ENCODE results near the gene ABI3BP.

Gene ABI3BP

DNA sequence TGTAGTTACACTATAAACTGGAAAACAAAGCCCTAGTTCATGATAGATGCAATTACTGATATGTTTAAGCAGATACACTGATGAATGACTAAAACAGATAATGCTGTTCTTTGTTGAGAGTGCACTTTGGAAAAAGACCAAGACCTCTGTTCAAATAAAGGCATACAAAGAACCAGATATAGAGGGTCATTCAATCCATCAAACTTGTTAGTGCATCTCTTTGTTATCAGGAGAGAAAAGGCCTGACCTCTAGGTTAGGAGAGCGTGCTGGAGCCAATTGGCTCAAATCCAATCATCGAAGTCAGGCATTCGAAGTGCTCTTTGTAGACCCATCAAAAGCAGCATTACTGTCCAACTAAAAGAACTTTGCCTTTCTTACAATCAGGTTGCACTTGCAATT is 159.7 kb downstream of the ABI3BP start:
- TF ChIP-seq, protein P1, sequence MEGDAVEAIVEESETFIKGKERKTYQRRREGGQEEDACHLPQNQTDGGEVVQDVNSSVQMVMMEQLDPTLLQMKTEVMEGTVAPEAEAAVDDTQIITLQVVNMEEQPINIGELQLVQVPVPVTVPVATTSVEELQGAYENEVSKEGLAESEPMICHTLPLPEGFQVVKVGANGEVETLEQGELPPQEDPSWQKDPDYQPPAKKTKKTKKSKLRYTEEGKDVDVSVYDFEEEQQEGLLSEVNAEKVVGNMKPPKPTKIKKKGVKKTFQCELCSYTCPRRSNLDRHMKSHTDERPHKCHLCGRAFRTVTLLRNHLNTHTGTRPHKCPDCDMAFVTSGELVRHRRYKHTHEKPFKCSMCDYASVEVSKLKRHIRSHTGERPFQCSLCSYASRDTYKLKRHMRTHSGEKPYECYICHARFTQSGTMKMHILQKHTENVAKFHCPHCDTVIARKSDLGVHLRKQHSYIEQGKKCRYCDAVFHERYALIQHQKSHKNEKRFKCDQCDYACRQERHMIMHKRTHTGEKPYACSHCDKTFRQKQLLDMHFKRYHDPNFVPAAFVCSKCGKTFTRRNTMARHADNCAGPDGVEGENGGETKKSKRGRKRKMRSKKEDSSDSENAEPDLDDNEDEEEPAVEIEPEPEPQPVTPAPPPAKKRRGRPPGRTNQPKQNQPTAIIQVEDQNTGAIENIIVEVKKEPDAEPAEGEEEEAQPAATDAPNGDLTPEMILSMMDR (IDR thresholded peaks at IDR 0.05; ENCODE audit: insufficient read depth, low read depth, low read length, missing control alignments), result no peak
- no peak overlapping the region for H3K4me3 ChIP-seq (ENCODE audit: low read length)
- DNase-seq (ENCODE audit: low read depth), result no peak

DNA sequence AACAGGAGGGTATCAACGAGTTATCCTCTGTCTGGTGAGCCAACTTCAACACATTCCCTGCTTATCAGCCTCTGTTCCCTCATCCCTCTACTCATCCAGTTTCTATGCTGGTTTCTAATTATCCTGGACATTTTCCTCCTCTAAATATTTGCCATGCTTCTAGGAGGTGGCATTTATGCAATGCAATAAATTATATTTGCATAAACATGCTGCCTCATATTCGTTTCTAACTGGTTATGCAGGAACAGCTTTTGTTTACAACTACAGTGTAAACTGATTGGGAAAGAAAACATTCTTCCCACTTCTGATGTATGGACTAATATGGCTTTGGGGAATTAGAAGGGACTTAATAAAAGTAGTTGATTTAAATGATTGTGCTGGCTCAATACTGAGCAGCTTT is 161.6 kb downstream of the ABI3BP start:
- no peak overlapping the region for H3K4me3 ChIP-seq (ENCODE audit: low read length)
- TF ChIP-seq, protein P1 (IDR thresholded peaks at IDR 0.05; ENCODE audit: insufficient read depth, low read depth, low read length, missing control alignments), result no peak
- DNase-seq (ENCODE audit: low read depth), result no peak

DNA sequence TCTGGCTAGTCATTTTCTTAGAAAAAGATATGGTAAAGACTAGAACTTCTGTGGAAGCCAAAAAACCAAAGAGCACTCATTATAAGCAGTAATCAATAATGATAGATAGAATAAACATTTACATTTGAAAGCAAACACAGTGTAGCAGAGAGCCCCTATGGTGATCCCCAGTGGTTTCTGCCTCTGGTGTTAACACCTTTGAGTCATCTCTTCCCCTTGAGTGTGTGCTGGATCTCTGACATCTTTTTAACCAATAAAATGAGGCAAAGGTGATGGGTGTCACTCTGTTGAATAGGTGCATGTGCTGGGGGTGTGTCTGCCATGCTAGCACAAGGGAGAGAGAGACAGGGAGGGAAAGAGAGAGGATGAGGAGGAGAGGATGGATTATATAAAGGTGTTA is 162.3 kb downstream of the ABI3BP start:
- DNase-seq (ENCODE audit: low read depth), result no peak
- H3K4me3 ChIP-seq (ENCODE audit: low read length), result no peak overlapping the region
- TF ChIP-seq, protein P1 (IDR thresholded peaks at IDR 0.05; ENCODE audit: insufficient read depth, low read depth, low read length, missing control alignments), result no peak

DNA sequence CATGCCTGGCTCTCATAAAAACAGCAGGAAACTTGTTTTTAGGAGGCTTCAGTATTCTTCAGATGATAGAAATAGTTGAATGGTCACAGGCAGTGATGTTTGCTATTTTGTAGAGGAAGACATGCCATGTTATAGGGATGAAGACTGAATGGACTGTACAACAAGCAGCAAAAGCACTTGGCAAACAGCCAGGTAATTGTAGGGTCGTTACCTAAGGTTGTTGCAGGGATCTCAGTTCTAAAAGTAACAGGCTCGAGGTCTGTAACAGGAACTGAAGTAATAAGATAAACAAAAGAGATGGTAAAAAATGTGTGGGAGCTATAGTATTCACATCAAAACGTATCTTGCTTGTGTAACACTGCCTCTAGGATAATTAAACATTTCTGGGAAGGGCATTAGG is 167.6 kb downstream of the ABI3BP start:
- no peak overlapping the region for H3K4me3 ChIP-seq (ENCODE audit: low read length)
- TF ChIP-seq, protein P1 (IDR thresholded peaks at IDR 0.05; ENCODE audit: insufficient read depth, low read depth, low read length, missing control alignments), result no peak
- peak; percentile 8 for DNase-seq (ENCODE audit: low read depth)

DNA sequence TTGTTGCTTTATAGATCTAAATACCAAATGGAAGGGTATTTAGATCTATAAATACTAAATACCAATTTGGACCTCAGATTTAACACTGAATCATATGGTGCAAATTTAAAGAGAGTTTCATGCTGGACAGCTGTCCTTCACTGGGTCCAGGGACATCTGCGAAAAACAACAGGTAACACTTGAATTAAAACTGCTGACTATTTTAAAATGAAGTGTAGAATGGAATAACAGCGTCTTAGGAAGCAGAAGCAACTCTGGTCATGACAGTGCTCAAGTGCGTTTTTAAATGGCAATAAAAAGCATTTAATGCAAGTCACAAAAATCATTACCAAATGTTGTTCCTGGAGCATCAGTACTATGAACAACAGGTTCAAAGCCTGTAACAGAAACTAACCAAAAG is 177.6 kb downstream of the ABI3BP start:
- TF ChIP-seq, protein P1 (IDR thresholded peaks at IDR 0.05; ENCODE audit: insufficient read depth, low read depth, low read length, missing control alignments), result no peak
- DNase-seq (ENCODE audit: low read depth), result no peak
- H3K4me3 ChIP-seq (ENCODE audit: low read length), result no peak overlapping the region

DNA sequence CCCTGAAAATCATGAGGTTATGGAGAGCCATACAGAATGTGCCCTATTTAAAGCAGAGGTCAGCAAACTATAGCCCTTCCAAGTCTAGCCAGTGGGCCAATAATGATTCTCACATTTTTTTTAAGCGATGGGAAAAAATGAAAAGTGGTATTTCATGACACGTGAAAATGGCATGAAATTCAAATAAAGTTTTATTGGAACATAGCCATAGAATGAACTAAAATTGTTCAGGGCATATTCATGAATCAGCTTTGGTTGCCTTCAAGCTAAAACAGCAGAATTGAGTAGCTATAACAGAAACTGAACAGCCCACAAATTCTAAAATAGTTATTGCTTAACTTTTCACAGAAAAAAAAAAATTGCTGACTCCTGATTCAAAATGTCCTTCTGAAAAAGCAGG is 179.4 kb downstream of the ABI3BP start:
- TF ChIP-seq, protein P1 (IDR thresholded peaks at IDR 0.05; ENCODE audit: insufficient read depth, low read depth, low read length, missing control alignments), result no peak
- DNase-seq (ENCODE audit: low read depth), result no peak
- H3K4me3 ChIP-seq (ENCODE audit: low read length), result no peak overlapping the region

DNA sequence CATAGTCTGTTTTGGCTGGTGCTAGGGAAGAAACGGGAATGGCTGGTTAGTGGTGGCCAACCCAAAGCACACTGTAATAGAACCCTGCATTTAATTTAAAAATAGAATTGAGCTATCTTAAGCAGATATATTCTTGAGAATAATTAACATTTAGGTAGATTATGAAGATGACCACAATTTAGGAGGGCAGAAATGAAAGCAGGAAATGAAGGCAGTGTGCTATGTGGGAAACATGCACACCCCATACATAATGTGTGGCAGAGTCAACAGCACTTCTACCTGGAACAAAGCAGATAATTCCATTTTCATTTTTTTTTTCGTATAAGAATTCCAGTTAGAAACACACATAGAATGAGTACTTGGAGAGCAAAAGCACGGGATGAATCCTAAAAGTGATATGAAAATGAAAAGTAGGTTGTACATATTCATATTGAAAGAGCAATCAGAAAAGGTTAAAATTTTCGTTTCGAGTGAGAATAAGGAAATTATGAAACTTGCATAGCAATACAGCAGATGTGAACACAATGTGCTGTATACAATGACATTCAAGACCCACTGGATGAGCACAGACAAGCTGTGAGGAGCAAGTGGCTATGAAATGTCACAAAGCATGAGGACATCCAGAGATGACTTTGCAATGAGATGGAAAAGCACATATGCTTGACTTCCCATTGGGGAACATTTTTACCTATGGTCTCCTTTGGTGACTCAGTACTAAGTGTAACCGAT is 181.3 kb downstream of the ABI3BP start:
- TF ChIP-seq, protein P1 (IDR thresholded peaks at IDR 0.05; ENCODE audit: insufficient read depth, low read depth, low read length, missing control alignments), result no peak
- no peak overlapping the region for H3K4me3 ChIP-seq (ENCODE audit: low read length)
- DNase-seq (ENCODE audit: low read depth), result no peak

Data from epithelial cell of esophagus (primary cell).